ENCODE measurements around the gene DTX3. TPM values are rescaled to one million over a fixed set of nuclear protein-coding genes. Genes with fewer than 3 reads are reported as not detected.
A peak's percentile ranks its signal among the peaks of the same experiment; 100 is the strongest.

DTX3 gene
- total and polyA plus RNA-seq, 2 experiments from 2014 or later: 22.8 to 46.6 TPM

DNA sequence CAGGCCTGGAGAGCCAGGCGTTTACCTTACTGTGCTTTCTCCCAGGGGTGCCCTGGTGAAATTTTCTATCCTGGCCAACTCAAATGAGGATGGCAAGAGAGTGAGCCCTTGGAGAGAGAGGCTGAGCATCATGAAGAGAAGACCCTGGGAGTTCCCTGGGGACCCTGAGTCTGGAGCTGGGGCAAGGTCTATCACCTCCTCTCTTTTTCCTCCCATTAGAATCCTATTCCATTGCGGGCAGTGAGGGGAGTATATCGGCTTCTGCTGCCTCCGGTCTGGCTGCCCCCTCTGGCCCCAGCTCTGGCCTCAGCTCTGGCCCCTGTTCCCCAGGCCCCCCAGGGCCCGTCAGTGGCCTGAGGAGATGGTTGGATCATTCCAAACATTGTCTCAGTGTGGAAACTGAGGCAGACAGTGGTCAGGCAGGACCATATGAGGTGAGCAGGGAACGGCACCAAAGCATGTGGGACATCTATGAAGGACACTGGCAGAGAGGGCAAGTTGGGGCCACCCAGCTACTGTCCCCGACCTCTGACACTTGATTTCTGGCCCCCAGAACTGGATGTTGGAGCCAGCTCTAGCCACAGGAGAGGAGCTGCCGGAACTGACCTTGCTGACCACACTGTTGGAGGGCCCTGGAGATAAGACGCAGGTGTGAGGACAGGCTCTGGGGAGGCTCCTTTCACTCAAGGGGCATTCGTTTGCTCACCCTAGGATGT, 8.2 kb downstream of the DTX3 start (continued):
- TF ChIP-seq ZNF462 (CRISPR knock-in tag; IDR thresholded peaks at IDR 0.05) (no peak), JUNB (IDR thresholded peaks at IDR 0.05; ENCODE audit: unreplicated experiment) (no peak), EZH2 (IDR thresholded peaks at IDR 0.05; ENCODE audit: low read depth, unreplicated experiment) (no peak), ZNF331 (CRISPR knock-in tag; IDR thresholded peaks at IDR 0.05; ENCODE audit: low read depth) (no peak)

DNA sequence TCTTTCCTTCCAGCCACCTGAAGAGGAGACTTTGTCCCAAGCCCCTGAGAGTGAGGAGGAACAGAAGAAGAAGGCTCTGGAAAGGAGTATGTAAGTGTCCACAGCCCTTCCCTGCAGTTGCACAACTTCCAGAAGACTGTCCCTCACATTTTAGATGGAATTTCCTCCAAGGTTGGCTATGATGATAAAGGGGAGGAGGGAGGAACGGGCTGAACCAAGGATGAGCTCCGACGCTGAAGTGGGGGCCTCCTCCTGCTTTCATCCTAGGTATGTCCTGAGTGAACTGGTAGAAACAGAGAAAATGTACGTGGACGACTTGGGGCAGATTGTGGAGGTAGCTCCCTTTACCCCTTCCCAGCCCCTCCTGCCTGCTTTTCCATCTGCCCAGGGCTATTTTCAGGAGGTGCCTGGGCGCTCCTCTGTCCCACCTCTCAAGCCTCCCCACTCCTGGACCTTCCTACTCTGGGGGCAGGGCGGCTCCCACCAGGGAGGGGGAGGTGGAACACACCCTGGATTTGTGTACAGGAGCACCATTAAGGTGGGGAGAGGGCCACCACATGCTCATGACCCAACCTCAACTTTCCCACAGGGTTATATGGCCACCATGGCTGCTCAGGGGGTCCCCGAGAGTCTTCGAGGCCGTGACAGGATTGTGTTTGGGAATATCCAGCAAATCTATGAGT, 8.9 kb downstream of the DTX3 start:
- peaks cover 89% of the 10 kb centered on the region for H3K27me3 ChIP-seq (ENCODE audit: insufficient read depth)
- TF ChIP-seq EZH2 (IDR thresholded peaks at IDR 0.05; ENCODE audit: low read depth, unreplicated experiment) (peak; percentile 8), ZNF462 (CRISPR knock-in tag; IDR thresholded peaks at IDR 0.05) (no peak), POLR2AphosphoS5 (IDR thresholded peaks at IDR 0.05; ENCODE audit: low read depth) (no peak), JUNB (IDR thresholded peaks at IDR 0.05; ENCODE audit: unreplicated experiment) (no peak), ZNF331 (CRISPR knock-in tag; IDR thresholded peaks at IDR 0.05; ENCODE audit: low read depth) (no peak)

More for the DNA sequence above, 8.9 kb downstream of the DTX3 start:
- H3K4me2 ChIP-seq: peak overlapping the region; percentile 68
- H3K9me2 ChIP-seq (ENCODE audit: insufficient read depth): no peaks in the 10 kb centered on the region
- H2AFZ ChIP-seq: no peak overlapping the region
- H3K27ac Mint-ChIP-seq: no peak overlapping the region
- no peaks in the 10 kb centered on the region for H3K79me2 ChIP-seq (replicated peaks; ENCODE audit: insufficient read depth)
- H3K4me3 Mint-ChIP-seq: no peak overlapping the region; the same call in 2 of the 3 replicates
- peaks cover 32% of the 10 kb centered on the region for H3K4me1 Mint-ChIP-seq
- H3K4me1 ChIP-seq (ENCODE audit: insufficient read depth): peaks cover 29% of the 10 kb centered on the region
- peaks cover 21% of the 10 kb centered on the region; the same call in 1 of the 3 replicates for H3K36me3 Mint-ChIP-seq (ENCODE audit: low read depth)
- H3K27ac ChIP-seq (ENCODE audit: low read depth): no peak overlapping the region
- peaks cover 5% of the 10 kb centered on the region; the same call in 1 of the 2 replicates for H3F3A ChIP-seq (replicated peaks; ENCODE audit: low read depth)
- H3K36me3 ChIP-seq (ENCODE audit: insufficient read depth): peaks cover 4% of the 10 kb centered on the region; the same call in 1 of the 2 replicates
- H3K9me3 Mint-ChIP-seq: no peaks in the 10 kb centered on the region
- H4K20me1 ChIP-seq (replicated peaks; ENCODE audit: insufficient read depth): no peaks in the 10 kb centered on the region; the same call in 1 of the 2 replicates
- DNase-seq (ENCODE audit: low spot score) (no peak), ATAC-seq (no peak)
- peak overlapping the region; percentile 39; the same call in 1 of the 2 replicates for H3K4me3 ChIP-seq
- peaks cover 77% of the 10 kb centered on the region for H3K27me3 Mint-ChIP-seq (ENCODE audit: insufficient read depth, low read depth, poor library complexity)

All from GM23338 (cell line).